HG02938 (cell line): ENCODE data around the gene SORBS2.

ENCODE experiments used
- ATAC-seq: cut with Tn5 transposase; IDR thresholded peaks from one replicate; pipeline ENCODE4 v1.9.1; 2021; ENCODE audit warnings: mild to moderate bottlenecking, moderate library complexity; ENCODE audit not compliant: unreplicated experiment

Gene SORBS2

DNA sequence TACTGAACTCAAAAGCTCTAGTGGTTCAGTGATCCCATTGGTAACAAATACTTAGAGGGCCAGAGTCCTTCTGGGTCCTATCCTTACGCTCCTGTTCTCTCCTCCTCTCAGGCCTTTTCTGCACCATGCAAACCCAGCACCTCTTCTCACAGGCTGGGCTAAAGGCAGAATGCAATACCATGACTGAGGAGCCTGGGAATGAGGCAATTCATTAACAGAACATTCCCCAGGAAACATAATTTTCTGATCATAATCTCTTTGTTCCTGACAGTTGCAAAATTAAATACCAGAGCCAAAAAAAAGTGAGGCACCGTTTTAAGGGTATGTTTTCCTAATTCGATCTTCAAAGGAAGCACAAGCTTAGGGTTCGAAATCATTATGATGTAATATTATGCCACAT, 9.0 kb downstream of the SORBS2 start:
- ATAC-seq: no peak

DNA sequence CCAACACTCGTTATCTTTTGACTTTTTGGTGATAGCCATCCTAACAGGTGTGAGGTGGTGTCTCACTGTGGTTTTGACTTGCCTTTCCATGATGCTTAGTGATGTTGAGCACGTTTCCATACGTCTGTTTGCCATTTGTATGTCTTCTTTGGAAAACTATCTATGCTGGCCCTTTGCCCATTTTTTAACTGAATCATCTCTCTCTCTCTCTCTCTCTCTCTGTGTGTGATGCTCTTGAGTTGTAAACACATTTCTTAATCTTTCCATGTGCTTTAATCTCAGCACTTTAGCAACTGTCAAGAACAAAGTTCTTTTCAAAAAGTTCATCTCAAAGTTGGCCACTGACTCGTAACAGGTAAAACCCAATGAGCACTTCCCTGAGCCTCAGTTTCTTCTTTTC, 10.5 kb downstream of the SORBS2 start:
- no peak for ATAC-seq

DNA sequence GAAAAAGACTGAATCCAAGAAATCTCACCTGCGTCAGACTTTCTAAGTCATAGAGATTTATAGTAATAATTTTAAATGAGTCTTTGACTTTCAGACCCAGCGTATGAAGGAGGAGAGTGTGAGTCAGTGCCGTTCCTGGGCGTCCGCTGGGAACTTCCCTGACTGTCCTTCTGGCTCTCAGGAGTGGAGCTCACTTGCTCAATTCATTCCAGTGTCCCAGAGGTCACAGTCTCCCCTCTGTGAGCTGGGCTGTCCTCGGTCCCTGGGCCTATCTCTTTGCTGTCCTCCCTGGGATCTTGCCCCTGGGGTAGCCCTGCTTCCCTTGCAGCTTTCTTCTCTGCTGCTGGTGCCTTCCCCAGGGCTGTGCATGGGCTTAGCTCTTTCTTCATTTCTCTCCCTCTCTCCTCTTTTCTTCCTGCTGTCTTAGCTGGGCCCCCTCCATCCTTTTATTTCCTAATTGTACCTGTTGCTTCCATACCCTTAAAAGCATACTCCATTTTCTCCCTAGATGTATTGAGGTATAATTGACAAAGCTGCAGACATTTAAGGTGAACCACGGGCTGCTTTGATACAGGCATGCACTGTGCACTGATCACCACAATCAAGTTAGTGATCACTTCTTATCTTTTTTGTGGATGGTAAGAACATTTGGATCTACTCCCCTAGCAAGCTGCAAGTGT, 11.6 kb downstream of the SORBS2 start:
- no peak for ATAC-seq

DNA sequence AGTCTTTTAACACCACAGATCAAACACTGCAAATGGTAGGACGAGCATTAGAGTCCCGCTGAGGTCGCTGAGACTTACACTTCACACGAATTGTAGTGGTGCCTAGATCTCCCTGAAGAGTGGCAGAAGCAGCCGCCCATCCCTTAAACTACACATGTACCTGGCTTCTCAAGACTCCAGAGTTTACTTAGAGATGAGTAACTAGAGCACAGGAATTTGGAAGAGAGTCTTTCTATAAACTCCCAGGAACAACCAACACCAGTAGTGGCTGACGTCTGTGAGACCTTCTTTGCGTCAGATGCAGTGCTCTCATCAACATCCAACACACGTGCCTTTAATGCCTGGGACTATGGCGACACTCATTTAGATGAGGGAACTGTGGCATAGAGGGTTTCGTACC, 12.6 kb downstream of the SORBS2 start:
- no peak for ATAC-seq

GRCh38 chr4:185797596-185798338, 14.2 kb downstream of the SORBS2 start:
- no peak for ATAC-seq

- ATAC-seq: no peak
Measured at GRCh38 chr4:185797018-185797417, 15.0 kb downstream of the SORBS2 start.

DNA sequence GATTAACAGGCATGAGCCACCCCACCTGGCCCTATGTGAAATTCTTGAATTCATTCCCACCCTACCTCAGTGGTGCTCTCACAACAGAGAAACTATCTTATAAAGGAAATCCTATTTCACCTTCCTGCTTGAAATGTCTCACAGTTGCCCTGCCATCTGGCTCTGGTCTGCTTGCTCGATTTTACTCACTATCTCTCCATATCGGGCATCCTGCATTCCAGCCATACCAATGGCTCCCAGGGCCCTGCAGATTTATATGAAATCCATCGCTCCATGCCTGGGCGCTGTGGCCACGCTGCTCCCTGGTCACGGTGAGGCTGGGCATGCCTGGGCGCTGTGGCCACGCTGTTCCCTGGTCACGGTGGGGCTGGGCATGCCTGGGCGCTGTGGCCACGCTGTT, 15.8 kb downstream of the SORBS2 start:
- ATAC-seq: no peak

DNA sequence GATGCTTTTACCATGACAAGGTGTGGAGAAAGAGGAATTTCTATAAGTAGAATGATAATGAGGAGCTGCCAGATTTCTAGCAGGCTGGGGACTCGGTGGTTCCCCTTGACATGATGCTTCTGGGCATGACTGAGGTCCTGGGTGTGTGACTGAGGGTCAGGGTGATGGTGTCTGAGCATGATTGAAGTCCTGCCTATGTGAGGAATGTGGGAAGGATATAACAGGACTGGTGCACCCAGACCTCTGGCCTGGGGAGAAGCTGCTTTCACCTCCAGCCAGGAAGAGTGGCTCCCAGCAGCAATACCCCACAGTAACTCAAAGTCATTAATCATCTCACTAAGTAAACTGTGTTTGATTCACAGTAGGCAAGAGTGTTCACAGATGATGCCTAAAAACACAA, 17.4 kb downstream of the SORBS2 start:
- no peak for ATAC-seq

DNA sequence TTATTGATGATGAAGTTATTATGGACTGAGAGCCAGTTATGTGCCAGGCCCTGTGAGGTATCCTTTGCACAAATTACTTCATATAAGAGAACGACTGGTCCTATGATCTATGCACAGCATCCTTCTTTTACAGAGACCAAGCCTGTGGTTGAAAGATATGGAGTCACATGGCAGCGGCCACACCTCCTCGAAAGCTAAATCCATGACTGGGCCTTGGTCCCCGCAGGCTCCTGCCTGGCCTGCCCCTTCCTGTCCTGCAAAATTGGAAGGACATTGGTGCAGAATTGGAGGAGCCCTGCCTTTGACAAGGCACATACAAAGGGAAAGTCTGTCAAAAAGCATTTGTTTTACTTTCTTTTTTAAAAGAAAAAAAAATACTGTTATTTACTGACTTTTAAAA, 18.3 kb downstream of the SORBS2 start:
- ATAC-seq: no peak

DNA sequence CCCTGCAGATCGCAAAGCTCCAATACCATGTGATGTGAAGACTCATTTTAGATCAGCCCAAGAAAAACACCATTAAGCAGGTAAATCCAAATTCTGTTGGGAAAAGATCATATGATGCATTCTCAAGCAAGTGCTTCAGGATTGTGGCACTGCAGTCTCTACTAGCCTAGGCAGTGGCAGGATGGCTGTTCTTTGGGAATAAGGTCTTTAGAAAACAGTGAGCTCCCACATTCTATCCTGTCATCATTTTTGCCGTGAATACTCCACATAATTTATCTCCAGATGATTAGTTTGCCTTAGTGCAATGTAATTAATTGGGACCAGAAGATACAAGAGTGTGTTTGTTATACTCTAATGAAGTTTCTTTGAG, 18.9 kb downstream of the SORBS2 start:
- ATAC-seq: no peak

GRCh38 chr4:185792384-185793115, 19.4 kb downstream of the SORBS2 start:
- ATAC-seq: no peak

DNA sequence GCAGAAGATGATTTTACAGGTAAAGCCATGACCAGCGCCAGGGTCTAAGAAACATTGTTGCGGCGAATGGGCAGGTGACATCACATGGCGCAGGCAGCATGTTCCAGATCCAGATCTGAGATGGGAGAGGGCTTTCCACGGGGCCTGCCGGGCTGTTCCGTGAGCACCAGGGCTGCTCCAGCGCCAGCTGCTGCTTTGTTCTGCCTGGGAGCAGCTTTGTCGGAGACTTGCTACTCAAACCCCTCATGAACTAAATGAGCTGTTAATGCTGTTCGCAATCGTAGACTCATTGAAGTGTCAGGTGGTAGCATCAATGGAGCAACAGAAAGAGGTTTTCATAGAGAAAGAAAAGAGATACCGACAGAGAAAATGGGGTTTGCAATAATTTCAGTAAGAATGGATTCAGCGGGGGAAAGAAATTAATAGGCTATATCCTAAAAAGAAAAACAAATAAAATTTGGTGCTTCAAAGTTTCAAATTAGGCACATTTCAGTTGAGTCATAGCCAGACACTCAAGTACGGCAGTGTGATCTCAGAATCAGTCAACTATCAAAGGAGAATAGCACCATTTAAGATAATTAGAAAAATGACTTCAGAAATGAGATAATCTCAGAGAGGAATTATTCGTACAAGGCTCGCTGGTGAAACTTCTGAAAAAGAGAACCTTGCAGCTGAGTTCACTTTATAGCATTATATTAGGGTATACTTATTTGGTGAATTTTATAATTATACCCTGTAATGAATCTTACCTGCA, 23.9 kb downstream of the SORBS2 start:
- no peak for ATAC-seq

GRCh38 chr4:185786422-185786821, 25.6 kb downstream of the SORBS2 start:
- no peak for ATAC-seq

DNA sequence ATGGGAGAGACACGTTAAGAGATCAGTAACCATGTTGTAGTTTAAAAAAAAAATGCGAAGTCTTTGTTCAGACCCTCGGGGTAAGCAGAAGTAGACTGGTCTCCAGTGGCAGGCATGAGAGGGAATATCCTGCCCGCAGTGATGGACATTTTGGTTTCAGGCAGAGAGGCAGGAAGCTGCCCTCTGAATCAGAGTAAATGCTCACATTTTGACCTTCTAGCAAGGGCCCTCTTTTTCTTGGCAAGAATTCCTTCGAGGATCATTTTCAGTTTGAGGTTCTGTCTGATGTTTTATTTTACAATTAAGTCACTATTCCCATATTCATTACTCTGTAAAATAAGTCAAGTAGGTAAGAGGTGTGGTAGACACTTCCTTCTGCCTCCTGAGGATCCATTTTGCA, 28.4 kb downstream of the SORBS2 start:
- ATAC-seq: no peak

DNA sequence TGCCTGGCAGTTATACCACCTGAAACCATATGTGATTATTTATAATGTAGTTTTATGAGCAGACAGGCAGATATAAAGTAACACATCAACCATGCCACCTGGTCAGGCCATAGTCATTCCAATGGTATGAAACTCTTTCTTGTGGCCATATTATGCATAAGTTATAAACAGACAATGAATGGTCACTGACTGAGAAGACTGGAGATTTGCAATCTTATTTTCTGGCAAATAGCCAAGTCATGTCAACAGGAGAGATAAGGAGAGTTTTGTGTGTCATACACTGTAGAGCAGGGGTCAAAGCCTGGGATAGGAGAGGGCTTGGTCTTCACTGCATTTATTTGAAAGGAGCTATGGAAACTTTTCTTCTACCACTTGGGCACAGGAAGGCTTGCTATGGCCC, 29.5 kb downstream of the SORBS2 start:
- no peak for ATAC-seq

GRCh38 chr4:185781555-185782215, 30.3 kb downstream of the SORBS2 start:
- no peak for ATAC-seq

DNA sequence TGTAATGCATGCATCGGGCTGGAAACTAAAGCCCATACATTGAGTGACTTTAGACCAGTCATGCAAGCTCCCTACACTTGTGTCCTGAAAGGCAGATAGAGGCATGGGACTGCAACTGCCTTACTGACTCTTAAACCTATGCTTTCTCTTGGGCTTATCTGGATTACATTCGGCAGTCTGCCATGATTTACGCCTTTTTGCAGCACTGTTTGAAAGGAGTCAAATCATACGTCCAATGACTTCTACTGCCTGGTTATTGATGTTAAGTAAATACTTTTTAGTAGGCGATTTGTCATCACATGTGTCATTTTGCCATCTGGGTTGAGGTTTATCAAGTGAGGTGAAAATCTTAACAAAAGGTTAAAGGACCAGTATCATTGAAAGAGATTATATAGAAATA, 31.5 kb downstream of the SORBS2 start:
- ATAC-seq: no peak

DNA sequence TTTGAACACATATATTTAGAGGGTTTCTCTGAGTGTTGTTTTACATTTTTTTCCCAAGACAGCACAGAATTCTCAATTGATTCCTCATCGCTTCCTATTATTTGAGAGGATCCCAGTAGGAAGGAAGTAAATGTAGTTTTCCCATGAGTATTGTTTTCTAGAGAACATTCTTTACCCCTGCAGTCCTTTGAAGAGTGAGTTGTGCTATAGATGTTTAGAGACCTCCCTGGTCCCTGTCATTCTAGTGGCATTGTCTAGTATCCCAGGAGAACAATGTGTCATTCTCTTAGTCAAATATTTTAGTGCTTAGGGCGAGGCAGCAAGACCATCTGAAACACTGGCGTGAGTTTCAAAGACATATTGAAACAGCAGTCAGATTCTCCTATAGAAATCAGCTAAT, 32.5 kb downstream of the SORBS2 start:
- no peak for ATAC-seq

DNA sequence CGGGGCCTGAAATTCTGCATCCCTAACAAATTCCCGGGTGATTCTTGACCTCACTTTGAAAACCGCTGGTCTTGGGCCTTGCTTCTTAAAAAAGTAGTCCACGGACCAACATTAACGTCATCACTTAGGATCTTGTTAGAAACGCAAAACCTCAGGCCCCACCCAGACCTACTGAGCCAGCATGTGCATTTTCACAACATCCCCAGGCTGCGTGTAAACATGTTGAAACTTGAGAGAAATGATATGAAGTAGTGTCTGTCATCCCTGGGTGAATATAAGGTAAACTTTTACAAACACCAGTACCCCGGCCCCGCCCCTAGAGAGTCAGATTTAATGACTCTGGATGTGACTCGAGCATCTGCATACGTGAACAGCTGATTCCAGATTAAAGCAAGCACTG, 33.7 kb downstream of the SORBS2 start:
- no peak for ATAC-seq

GRCh38 chr4:185775792-185776555, 36.0 kb downstream of the SORBS2 start:
- no peak for ATAC-seq
